Stomach (tissue), 4 donors: Measurements from ENCODE around the gene GPNMB.

Experiments used
- EP300 ChIP-seq: sonication (generic); formaldehyde crosslinking; IDR thresholded peaks from one replicate; pipeline ENCODE4 v1.6.1; 2017; ENCODE audit warnings: antibody characterized with exemption
- TF ChIP-seq, protein P1 (sequence below), 7 experiments: fragments of 450-650 bp in 4 of 7; fragments of 200-600 bp in 3 of 7; sonication (generic) in 3 of 7; IDR thresholded peaks; one replicate each; pipeline ENCODE4 v1.5.1; 2016 to 2019; ENCODE audit warnings: antibody characterized with exemption in 7 of 7, control low read depth in 2 of 7, mild to moderate bottlenecking in 1 of 7

DNA sequence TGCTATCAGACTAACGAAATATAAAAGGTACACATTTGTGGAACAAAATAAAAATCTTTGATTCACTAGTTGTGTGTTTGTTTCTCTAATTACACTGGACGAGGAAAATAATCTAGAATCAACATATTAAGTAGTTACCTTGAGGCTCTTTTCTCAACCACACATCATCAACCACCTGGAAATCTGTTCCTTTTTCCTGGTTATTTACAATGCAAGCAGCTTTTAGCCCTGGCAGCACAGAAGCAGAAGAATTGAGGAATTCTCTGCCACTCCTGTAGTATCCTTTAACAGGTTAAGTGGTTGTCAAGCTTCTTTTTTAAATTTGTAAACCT, 41.0 kb upstream of the GPNMB start:
- TF ChIP-seq, protein P1, sequence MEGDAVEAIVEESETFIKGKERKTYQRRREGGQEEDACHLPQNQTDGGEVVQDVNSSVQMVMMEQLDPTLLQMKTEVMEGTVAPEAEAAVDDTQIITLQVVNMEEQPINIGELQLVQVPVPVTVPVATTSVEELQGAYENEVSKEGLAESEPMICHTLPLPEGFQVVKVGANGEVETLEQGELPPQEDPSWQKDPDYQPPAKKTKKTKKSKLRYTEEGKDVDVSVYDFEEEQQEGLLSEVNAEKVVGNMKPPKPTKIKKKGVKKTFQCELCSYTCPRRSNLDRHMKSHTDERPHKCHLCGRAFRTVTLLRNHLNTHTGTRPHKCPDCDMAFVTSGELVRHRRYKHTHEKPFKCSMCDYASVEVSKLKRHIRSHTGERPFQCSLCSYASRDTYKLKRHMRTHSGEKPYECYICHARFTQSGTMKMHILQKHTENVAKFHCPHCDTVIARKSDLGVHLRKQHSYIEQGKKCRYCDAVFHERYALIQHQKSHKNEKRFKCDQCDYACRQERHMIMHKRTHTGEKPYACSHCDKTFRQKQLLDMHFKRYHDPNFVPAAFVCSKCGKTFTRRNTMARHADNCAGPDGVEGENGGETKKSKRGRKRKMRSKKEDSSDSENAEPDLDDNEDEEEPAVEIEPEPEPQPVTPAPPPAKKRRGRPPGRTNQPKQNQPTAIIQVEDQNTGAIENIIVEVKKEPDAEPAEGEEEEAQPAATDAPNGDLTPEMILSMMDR (IDR thresholded peaks at IDR 0.05), result no peak
- no peak for TF ChIP-seq EP300
